HG02798 (cell line): Measurements from ENCODE around the gene UCN2.

Experiments used
- ATAC-seq: cut with Tn5 transposase; IDR thresholded peaks from one replicate; pipeline ENCODE4 v1.9.1; 2021; ENCODE audit warnings: mild to moderate bottlenecking; ENCODE audit not compliant: unreplicated experiment, poor library complexity

UCN2 gene

GRCh38 chr3:48591886-48592518 is 28.4 kb upstream of the UCN2 start:
- ATAC-seq, result no peak

- ATAC-seq, result no peak
Measured at GRCh38 chr3:48591436-48591835, 27.9 kb upstream of the UCN2 start.

DNA sequence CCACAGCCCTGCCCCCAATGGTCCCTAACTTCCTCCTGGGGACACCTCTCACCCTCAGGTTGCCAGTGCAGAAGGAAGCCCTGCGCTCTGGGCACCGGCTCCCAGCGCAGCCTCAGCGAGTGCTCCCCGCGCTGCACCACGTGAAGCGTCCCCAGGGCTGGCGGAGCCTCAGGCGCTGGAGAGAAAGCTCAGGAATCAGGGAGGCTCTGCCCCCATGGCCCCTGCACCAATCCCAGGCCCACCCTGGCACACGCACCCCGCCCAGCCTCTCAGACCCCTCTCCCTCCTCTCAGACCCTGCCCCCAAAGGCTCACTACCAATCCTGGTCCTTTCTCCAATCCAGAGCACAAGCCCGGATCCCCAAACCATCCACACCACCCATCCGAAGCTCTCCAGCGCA is 24.6 kb upstream of the UCN2 start:
- no peak for ATAC-seq

- no peak for ATAC-seq
Measured at GRCh38 chr3:48587686-48588085, 24.1 kb upstream of the UCN2 start.

- ATAC-seq, result no peak
Measured at GRCh38 chr3:48585411-48585810, 21.8 kb upstream of the UCN2 start.

DNA sequence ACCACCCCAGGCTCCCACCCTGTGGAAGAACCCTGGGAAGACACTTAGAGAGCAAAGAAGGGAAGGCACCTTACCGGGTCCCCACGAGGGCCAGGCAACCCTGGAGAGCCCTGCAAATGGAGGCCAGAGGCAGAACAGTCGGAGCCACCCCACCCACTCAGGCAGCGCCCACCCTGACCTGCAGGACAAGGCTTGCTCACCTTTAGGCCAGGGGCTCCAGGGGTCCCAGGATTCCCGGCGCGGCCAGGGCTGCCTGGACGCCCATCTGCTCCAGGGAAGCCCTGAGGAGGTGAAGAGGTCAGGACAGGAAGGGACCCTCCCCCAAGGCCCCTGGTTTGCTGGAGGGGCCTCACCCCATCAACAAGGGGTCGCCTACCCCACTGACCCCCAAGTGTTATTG is 21.3 kb upstream of the UCN2 start:
- ATAC-seq, result no peak

DNA sequence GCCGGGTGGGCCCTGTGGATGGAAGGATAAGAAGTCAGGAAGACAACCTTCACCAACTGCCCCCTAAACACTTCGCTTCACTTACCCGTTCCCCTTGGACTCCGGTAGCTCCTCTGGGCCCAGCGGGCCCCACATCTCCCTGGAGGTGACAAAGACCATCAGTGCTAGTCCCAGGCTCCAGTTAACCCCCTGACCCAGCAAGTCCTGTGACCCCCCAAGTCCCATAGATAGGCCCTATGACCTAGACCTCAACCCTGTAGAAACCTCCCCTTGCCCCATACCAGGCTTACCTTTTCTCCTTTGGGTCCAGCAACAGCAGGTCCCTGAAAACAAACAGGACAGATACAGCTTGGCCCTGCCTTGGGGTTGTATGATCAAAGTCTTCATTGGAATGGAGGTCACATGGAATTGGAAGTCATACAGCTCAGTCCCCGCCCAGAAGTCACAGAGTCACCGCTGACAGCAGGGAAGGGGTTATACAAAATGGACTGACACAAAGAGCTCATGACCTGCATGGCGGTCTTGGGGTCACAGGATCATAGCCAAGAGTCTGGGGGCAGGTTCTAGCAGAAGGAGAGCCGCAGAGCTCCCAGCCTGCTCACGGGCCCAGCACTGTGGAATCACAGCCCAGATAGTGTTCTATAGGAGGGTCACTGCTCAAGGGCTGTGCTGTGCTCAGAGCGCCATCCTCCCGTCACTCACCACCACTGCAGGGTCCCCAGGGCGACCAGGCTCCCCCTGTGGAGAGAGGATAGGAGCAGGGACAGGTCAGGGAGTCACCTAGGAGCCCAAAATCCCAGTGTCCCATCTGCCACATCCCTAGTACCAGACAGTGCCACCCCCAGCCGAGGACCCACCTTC is 18.3 kb upstream of the UCN2 start:
- ATAC-seq, result no peak

GRCh38 chr3:48576647-48577046 is 13.1 kb upstream of the UCN2 start:
- no peak for ATAC-seq

- no peak for ATAC-seq
Measured at GRCh38 chr3:48575366-48575765, 11.8 kb upstream of the UCN2 start.

DNA sequence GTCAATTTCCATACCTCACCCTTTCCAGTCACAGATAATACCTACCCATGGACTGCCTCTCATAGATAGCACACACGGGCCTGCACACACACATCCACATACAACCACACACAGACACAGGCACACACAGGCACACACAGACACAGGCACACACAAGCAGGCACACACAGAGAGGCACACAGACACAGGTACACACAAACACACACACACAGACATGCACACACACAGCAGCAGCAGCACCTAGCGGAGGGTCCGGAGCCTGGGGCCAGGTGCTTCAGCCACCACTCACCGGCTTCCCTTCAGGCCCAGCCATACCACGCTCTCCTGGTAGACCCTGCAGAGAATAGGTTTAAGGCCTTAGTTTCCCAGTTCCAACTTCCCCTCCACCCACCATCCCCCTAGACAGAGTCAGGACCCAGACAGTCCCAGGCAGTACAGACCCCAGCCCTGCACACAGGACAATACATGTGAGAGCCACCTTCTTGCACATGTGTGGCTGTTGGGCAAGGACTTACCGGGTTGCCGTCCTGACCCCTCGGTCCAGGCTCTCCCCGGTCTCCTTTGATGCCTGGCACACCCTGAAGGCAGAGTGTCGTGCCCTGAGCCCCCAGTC is 10.5 kb upstream of the UCN2 start:
- ATAC-seq, result no peak

- no peak for ATAC-seq
Measured at GRCh38 chr3:48572517-48572916, 8.9 kb upstream of the UCN2 start.

DNA sequence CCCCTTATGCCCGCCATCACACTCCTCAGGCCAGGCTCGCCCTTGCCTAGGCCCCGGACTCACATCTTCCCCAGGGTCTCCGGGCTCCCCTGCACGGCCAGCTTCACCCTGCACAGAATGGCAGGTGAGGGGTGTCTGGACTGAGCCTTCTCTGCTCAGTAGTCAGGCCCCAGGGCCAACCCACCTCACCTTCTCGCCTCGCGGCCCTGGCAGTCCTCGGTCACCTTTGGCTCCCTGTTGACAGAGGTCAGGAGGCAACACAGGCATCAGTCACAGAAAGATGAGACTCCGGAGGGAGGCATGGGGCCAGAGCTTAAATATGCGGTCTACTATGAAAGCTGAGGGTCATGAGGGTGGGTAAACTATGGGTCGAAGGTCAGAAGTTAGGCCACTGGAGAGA is 8.4 kb upstream of the UCN2 start:
- ATAC-seq, result no peak

DNA sequence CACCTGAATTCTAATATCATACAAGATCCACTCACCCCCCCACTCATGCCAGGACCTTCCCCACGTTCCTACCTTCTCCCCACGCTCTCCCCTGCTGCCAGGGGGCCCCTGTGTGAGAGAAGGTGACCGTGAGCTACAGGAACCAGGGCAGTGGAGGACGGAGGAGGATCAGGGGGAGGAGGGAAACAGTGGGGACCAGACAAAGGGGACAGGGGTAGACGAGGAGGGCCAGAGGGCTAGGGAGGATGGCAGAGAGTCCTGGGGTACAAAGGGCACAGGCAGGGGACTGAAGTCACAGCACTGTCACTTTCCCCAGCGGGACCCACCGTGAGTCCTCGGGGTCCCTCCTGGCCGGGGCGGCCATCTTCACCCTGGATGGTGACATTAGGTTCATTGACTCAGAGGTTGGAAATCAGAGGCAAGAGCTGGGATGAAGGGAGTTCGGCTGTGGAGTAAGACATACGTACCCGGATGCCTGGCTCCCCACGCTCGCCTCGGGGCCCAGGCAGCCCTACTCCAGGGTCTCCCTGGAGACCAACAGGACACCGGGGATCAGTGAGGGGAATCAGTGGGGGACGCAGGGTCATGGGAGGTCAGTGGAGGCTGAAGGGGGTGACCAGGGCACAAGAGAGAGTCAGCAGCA is 6.3 kb upstream of the UCN2 start:
- no peak for ATAC-seq

GRCh38 chr3:48569400-48569799 is 5.8 kb upstream of the UCN2 start:
- no peak for ATAC-seq

- ATAC-seq, result no peak
Measured at GRCh38 chr3:48568476-48568875, 4.9 kb upstream of the UCN2 start.

DNA sequence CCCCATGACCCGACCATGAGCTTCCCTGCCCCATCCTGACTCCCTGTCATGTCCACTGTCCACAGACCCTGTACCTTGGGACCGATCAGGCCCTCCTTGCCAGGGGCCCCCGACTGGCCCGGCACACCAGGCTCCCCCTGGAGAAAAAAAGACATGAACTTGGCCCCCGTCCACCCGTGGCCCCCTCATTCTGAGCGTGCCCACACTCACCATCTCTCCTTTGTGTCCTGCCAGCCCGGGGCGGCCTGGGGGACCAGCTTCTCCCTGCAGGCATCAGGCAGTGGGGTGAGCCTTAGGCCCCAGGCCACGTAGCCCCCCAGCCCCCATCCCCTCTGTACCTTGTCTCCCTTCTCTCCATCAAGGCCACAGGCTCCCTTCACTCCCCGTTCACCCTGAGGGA is 3.9 kb upstream of the UCN2 start:
- no peak for ATAC-seq

- ATAC-seq, result no peak
Measured at GRCh38 chr3:48567090-48567489, 3.5 kb upstream of the UCN2 start.

GRCh38 chr3:48566401-48566760 is 2.8 kb upstream of the UCN2 start:
- no peak for ATAC-seq

- ATAC-seq, result no peak
Measured at GRCh38 chr3:48565591-48566400, 2.2 kb upstream of the UCN2 start.

DNA sequence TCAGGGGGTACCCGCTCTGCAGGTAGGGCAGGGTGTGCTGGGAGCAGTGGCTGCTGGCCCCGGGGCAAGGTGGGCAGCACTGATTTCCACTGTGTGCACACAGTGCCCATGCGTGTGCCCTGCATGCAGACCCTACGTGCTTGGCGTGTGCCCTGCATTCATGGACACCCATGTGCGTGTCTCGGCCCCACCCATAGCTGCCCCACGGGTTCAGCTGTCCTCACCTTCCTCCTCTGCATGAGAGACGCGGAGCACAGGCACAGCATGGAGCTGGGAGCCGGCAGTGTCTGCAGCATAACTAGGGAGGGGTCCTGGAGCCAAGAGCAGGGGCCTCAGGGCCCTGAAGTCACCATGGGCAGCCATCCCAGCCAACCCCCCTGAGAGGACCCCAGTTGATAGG is 1.6 kb upstream of the UCN2 start:
- no peak for ATAC-seq
